ENCODE data around the gene CERS1.

Gene CERS1

DNA sequence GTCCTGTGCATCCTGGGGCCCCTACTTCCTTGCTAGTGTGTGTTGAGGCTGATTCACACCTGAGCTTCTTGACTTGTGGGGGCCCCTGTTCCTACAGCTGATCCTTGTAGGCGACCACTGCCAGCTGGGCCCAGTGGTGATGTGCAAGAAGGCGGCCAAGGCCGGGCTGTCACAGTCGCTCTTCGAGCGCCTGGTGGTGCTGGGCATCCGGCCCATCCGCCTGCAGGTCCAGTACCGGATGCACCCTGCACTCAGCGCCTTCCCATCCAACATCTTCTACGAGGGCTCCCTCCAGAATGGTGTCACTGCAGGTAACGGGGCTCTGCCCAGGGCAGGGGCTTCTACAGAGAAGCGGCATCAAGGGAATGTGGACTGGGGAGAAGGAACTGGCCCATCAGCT is 38.7 kb downstream of the CERS1 start:
- DNase-seq (ENCODE audit: low read depth, low spot score) = no peak

DNA sequence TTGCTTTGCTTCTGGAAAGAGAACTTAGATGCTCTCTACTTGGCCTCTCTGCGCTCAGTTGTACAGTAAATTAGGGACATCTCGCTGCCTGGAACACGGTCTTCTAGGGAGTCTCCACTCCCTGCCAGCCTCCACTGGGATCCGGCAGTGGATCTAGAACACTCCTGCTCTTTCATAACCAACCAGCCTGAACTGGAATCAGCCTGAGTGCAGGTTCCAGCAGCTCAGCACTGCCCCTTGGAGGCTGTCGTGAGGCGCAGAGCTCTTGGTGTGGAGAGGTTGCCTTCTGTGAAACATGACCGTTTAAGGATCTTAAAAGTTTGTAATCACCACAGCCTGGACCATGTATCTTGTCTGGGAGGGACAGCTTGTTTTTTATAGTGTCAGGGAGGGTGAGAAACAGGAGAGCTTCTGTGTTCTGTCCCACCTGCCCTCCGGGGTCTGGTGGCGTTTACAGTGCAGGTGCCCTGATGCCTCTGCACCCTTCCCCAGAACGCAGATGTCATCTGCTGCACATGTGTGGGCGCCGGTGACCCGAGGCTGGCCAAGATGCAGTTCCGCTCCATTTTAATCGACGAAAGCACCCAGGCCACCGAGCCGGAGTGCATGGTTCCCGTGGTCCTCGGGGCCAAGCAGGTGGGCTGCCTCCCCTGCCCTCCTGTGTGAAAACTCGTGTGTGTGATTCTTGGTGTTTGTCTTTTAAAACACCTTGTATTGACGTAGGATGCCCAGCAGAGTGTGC is 39.4 kb downstream of the CERS1 start:
- DNase-seq (ENCODE audit: low read depth, low spot score) = no peak

GRCh38 chr19:18855647-18856384 is 40.1 kb downstream of the CERS1 start:
- no peak for DNase-seq (ENCODE audit: low read depth, low spot score)

- no peak for DNase-seq (ENCODE audit: low read depth, low spot score)
These were observed 41.0 kb downstream of the CERS1 start for GRCh38 chr19:18854982-18855381.

- no peak for DNase-seq (ENCODE audit: low read depth, low spot score)
These were observed 42.1 kb downstream of the CERS1 start for GRCh38 chr19:18853755-18854427.

DNA sequence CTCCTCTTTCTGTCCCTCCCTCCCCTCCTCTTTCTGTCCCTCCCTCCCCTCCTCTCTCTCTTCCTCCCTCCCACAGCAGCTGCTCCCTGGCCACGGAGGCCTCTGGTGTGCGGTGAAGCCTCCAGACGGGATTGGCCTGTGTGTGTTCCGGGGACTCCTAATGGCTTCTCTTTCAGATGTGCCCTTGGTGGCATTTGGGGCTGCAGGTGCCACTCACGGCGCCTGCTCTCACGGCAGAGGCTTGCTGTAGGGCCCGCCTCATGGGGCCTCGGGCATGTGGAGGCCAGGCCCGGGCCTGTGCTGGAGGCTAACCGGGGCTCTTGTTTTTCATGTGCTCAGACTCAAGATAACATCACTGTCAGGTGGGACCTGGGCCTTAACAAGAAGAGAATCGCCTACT is 43.3 kb downstream of the CERS1 start:
- DNase-seq (ENCODE audit: low read depth, low spot score) = no peak

DNA sequence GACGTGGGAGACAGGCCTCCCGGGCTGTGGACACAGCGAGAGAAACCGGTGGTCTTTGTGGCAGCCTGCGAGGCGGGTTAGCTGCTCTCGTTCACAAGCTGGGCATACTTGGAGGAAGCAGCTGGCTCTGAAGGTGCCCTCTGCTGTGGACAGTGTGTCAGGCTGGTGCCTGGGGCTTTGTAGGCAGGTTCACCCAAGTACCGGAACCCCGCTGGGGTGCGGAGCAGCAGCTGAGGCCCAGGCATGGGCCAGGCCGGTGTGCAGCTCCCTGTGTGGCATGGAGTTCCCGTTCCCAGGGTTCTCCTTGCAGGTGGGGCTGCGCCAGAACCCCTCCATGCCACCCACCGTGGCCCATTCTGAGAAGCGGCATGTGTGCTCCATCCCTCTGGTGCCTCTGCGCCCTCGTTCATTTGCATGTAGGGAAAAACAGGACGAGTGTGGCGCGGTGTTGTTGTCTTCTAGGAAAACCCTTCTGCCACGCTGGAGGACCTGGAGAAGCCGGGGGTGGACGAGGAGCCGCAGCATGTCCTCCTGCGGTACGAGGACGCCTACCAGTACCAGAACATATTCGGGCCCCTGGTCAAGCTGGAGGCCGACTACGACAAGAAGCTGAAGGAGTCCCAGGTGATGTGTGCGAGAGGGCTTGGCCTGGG is 44.2 kb downstream of the CERS1 start:
- DNase-seq (ENCODE audit: low read depth, low spot score) = no peak

DNA sequence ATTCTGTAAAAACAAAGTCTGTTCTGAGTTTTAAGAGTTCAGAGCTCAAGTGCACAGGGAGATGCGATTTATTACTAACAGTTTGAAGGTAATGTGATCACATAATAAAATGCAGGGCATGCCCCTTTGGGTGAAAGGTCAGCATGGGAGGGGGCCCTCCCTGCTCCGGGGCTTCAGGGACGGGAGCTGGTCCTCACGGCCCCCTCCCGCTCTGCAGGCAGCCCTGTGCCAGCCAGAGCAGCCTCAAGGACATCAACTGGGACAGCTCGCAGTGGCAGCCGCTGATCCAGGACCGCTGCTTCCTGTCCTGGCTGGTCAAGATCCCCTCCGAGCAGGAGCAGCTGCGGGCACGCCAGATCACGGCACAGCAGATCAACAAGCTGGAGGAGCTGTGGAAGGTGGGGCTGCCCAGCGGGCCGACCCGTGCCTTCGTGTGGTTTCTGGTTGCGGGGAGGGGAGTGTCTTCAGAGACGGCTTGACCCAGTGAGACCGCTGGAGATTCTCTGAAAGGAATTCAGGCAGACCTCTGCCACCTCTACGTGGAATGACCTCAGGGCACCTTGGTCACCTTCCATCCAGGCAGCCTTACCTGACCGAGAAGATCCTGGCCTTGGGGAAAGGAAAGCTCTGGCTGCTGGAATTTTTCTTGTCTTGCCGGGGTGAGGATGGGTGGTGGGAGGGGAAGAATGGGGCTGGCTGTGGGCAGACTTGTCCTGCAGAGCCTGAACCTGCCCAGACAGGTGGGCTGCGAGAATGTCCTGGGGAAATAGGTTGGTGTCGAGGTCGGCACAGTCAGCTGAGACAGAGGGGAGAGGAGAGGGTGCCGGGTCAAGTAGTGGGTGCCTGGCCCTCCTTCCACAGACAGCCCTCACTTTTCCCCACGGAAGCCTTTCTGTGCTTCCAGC is 45.2 kb downstream of the CERS1 start:
- no peak for DNase-seq (ENCODE audit: low read depth, low spot score)

- DNase-seq (ENCODE audit: low read depth, low spot score) = no peak
These were observed 46.0 kb downstream of the CERS1 start for GRCh38 chr19:18849838-18850400.

DNA sequence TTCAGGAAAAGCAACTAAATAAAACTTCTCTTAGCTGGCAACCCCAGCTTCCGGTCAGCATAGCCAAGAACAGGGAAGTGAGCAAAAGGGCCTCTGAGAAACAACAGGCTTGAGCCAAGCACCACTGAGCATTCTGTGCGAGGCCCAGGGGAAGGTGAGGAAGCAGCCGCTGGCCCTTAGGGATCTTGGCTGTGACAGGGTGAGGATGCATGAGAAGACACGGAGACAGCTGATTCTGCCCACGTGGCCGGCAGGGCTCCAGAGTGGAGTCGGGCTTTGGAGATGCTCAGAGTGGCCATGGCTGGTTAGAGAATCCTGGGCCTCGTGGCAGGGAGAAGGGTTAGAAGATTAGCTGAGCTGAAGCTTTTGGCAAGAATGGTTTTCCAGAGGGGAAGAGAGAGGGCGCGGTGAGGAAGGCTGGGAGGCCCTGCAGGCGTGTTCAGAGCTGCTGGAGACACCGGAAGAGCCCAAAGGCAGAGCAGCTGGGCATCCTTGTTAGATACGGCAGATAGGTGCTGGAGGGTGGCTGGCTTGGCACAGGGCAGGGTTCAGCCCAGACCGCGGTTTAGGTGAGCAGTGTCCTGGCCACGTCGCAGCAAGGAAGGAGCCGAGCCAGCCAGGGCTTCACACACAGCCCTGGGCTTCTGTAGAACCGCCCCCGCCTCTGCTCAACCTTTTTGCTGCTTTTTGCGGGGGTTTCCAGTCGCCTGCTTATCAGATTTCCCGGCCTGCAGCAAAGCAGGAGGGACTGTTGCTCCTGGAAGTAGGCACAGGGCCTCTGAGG is 46.9 kb downstream of the CERS1 start:
- DNase-seq (ENCODE audit: low read depth, low spot score) = no peak

DNA sequence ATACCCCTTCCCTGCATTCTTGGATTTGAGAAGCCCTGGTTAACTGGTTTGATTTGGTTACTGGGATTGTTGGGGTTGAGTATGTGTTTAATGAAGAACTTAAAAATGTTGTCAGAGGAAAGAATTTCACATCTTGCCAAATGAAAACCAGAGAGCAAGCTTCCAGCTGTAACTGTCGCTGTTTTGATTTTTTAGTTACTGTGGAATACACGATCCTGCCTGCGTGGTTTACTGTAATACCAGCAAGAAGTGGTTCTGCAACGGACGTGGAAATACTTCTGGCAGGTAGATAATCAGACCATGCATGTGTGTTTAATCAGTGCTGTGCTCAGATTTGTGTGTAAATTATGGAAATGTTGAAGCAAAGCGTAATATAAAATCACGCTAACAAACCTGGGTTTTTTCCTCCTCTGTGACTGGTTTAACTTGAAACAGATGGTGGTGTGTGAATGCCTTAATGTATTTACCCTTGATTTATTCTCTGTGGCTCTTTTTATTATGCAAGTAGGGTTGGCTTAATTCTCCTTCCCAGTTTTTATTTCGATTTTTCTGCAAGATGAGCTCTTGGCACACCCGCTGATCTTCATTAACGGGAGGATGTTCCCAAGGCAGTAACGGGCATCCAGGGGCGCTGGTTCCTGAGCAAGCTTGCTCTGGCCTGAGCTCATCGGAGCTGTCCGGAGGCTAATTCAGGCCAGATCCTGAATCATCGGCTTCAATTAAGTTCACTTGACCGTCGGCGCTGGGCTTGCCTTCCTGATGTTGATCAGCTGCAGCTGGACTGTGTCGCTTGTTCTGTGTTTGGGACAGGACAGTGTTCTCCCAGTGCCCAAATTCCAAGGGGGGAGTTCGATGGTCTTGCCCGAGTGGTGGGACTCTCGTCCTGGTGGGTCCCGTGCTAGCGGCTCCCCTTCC is 48.2 kb downstream of the CERS1 start:
- DNase-seq (ENCODE audit: low read depth, low spot score) = no peak

- no peak for DNase-seq (ENCODE audit: low read depth, low spot score)
These were observed 49.0 kb downstream of the CERS1 start for GRCh38 chr19:18846862-18847548.

GRCh38 chr19:18845961-18846360 is 50.0 kb downstream of the CERS1 start:
- no peak for DNase-seq (ENCODE audit: low read depth, low spot score)

GRCh38 chr19:18844806-18845329 is 51.1 kb downstream of the CERS1 start:
- no peak for DNase-seq (ENCODE audit: low read depth, low spot score)

GRCh38 chr19:18843960-18844359 is 52.0 kb downstream of the CERS1 start:
- no peak for DNase-seq (ENCODE audit: low read depth, low spot score)

- DNase-seq (ENCODE audit: low read depth, low spot score) = no peak
These were observed 53.8 kb downstream of the CERS1 start for GRCh38 chr19:18842166-18842565.

DNA sequence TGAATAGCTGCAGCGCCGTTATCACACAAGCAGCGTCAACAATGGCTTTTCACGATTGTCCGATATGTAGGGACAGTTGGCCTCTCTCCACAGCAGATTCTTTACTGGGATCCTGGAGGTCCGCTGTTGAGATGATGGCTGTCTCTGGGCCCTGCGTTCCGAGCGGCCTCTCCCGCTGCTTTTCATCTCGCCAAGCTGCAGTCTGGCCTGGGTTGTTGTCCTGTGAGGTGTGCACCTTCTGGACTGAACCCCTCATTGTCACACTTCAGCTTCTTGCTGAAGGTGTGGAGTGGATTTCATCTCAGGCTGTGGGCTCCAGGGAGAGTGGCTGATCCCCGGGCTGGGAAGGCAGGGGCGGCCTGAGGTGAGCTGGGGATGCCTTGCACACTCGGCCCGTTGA is 54.6 kb downstream of the CERS1 start:
- no peak for DNase-seq (ENCODE audit: low read depth, low spot score)
